Myocyte (in vitro differentiated cells): ENCODE results near the gene TMBIM1. TPM values are rescaled to one million over a fixed set of nuclear protein-coding genes. Genes with fewer than 3 reads are reported as not detected.
A peak's percentile ranks its signal among the peaks of the same experiment; 100 is the strongest.
"Not testable (repeated sequence)": the region's sequence is repeated elsewhere in the genome, so short reads cannot be mapped to it uniquely, and the experiment has no call there.

ENCODE experiments used
- DNase-seq: peaks from one replicate; pipeline ENCODE4 v3.0.0-alpha.2; 2012; ENCODE audit warnings: low read depth
- total RNA-seq: library from RNA; depleted of rRNA; stranded (reverse); fragments of >200 nt; gene quantifications from 2 replicates; pipeline ENCODE4 v1.2.3, GENCODE V29; 2014

The TMBIM1 gene
- total RNA-seq, 1 donor from 2014 or later: 212 TPM

DNA sequence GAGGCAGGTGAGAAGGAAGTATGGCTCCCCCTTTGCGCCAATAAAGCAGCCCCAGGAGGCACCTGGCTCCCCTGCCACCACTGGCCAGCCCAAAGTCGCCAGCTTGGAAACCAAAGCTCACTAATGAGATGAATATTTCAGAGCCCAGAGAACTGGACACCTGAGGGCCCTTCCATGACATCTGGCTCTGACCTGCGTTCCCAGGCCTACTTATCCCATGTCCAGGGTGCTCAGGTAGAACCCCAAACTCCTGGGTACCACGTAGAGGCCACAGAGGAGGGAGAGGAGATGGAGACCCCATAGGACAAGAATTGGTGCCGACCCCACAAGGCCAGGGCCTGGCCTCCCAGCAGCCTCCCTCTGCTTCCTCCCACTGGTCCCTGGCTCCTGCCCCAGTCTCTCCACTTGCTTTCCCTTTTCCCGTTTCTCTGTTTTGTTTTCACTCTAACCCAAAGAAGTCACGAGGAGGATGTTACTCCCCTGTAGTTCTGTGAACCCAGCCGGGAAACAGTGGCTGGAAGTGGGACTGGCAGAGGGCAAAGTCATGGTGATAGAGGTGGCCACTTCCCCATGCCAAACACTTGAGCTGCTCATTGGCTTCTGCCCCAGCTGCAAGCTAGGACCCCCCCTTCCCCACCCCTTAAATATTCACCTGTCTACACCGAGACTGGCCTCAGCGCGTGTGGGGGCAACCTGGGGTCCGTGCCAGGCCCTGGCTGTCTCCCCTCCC, 820 bp downstream of the TMBIM1 start:
- DNase-seq: no peak

DNA sequence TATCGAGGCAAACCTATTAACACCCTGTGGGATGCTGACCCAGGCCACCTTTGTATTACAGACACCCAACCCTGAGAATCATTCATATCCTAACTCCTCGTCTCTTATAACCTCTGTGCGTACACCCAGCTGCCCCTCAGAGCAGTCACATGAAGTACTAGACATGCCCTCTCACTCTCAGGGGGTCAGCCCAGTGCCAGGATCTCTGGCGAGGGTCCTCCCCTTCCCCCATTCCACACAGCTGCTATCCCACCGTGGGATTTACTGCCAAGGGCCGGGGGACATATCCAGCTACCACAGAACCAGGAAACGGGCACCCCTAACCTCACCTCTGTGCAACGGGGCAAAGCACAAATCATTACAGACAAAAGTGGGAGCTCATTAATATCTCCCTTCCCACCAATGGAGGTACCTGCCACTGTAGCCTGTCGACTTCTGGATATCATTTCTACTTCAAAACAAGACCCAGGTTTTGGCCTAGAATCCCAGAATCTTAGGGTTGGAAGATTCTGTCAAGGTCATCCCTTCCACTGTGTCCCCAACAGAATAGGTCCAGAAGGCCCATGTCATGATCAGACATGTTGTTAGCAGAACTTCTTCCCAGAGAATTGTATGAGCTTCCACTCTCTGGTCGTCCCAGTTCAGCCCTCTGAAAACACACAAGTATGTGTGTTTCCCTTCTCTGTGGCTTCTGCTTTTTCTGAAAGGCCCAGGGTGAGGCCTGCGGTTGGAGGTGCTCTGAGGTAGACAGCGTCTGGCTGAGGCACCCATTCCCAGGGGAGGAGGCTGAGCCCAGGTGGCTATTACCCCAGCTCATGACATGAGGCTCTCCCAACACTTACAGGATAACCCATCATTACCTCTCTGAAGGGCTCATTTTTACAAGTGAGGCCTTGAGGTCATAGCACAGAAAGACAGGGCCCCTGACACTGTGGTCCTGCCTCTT, 1.7 kb downstream of the TMBIM1 start:
- no peak for DNase-seq

DNA sequence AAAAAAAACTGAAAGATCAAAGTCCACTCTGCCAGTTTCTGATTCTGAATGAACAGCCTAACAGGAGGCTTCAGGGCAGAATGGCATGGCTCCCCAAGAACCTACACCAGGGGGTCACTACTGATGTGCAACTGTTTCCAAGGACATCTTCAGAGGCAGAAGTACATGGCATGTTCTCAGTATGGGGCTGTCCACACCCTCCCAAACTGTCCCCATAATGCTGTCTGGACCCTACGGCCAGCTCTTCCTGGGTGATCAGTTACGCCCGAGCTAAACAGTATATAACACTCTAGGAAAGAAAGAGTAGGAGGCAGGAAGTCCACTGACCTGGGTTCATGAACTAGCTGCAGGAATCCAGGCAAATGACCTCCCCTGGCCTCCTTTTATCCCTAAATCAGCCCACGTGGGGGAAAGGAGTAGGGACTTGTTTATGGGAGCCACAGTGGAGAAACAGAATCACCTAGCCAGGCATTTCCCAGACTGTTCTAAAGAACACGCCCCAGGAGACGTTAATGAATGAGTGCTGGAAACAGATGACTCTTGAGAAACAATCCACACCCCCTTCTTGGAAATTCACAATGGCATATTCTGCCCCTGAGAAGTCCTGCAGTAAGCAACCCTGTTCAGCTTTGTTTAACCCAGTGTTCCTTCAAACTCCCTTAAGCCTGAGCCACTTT, 2.5 kb downstream of the TMBIM1 start:
- peak; percentile 46 for DNase-seq

- DNase-seq: peak; percentile 98
Measured at GRCh38 chr2:218286570-218287459, 5.5 kb downstream of the TMBIM1 start.

GRCh38 chr2:218285604-218286003, 6.7 kb downstream of the TMBIM1 start:
- DNase-seq: peak; percentile 78

- DNase-seq: peak; percentile 88
Measured at GRCh38 chr2:218284106-218284811, 8.0 kb downstream of the TMBIM1 start.

DNA sequence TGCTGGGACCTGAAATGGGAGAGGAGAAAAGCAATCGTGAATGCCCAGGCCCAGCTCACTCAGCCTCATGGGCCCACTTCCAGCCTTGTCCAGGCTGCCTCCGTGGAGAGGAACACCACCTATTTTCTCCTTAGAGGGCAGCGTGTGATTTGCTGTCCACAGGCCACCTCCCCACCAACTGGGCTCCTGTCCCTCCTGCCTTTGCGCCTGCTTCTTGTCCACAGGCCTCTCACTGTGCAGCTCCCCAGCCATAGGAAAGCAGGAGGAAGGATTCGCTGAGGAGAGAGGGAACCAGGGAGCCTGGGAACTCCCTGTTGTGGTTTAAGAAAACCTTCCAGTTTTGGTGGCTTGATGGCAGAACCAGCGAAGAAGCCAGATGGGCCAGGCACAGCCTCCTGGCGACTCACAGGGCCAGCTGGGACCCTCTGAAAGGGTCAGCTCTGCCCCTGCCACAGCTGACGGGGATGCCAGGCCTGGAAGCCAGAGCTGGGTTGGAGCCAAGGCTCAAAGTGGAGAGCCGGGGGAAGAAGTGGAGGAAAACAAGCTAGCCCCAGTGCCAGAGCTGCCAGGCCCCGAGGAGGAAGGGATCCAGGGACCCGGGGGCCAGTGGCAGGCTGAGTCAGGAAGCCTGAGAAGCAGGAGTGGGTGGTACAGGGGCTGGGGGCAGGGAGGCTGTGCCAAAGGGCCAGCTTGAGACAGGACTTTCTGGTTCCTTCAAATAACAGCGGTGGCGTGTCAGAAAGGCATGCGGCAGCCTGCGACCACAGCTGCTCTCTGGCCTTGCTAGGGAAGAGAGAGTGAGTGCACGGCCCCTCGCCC, 9.9 kb downstream of the TMBIM1 start:
- DNase-seq: peak; percentile 96

GRCh38 chr2:218281449-218281848, 10.9 kb downstream of the TMBIM1 start:
- peak; percentile 74 for DNase-seq

GRCh38 chr2:218280260-218280870, 11.9 kb downstream of the TMBIM1 start:
- no peak for DNase-seq

GRCh38 chr2:218278531-218279360, 13.6 kb downstream of the TMBIM1 start:
- DNase-seq: no peak

DNA sequence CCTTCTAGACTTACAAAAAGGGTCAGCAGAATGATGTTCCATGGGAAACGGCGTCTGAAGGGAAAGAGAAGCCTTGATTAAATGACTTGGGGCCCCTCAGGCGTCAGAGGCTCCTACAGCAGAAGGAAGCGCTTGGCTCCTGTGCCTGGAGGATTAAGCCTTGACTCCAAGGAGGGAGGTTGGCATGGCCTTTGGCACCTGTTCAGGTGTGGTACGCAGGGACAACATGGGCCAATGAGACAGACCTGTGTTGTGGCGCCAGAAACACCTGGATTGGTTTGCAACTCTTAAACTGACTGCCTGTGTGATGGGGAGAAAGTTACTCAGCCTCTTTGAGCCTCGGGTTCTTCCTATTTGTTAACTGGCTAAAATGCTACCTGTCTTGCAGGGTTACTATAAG, 14.4 kb downstream of the TMBIM1 start:
- no peak for DNase-seq

- no peak for DNase-seq
Measured at GRCh38 chr2:218276986-218277755, 15.1 kb downstream of the TMBIM1 start.

GRCh38 chr2:218275371-218276072, 16.8 kb downstream of the TMBIM1 start:
- peak; percentile 35 for DNase-seq

DNA sequence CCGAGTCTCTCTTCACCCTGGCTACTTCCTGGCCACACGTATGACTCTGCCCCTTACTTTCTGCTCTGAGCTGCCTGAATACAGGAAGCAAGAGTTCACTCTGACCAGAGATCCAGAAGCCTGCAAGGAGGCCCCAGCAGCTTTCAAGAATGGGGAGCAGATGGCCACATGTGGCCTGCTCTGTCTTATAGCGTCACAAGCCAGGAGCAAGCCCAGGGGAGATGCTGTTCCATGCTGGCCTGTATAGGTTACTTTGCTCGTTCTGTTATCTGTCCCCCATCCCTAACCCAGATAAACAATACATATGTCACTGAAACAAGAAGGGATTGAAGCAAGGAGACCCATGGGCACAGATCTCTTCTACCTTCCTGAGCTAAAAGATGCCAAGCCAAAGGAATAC, 17.7 kb downstream of the TMBIM1 start:
- DNase-seq: no peak

DNA sequence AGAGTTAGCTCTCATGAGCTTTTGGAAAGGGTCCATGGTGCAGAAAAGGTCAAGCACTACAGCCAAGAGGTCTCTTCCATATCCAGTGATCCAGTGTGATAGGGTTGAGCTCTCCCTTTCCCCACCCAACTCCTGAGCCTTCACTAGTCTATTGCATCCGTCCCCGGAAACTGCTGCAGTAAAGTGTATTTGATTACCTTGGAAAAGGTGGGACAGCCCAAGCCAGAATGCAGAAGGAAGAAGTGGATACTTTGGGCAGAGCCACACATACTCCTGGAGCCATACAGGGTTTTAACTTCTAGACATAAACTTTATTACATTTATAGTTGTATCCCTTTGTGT, 18.4 kb downstream of the TMBIM1 start:
- DNase-seq: no peak

DNA sequence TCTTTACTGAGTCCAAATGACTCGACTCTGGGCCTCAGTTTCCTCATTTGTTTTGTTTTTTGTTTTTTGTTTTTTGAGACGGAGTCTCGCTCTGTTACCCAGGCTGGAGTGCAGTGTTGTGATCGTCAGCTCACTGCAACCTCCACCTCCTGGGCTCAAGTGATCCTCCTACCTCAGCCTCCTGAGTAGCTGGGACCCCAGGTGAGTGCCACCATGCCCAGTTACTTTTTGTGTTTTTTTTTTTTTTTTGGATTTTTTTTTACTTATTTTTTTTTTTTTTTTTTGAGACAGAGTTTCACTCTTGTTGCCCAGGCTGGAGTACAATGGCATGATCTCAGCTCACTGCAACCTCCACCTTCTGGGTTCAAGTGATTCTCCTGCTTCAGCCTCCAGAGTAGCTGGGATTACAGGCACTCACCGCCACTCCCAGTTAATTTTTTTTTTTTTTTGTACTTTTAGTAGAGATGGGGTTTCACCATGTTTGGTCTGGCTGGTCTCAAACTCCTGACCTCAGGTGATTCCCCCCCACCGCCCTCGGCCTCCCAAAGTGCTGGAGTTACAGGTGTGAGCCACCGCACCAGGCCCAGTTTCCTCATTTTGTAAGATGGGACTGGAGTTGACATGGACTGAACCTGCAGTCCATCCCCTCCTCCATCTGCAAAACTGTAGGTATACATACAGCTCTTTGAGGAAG, 18.9 kb downstream of the TMBIM1 start:
- not testable (repeated sequence) for DNase-seq
